Spleen (tissue), 7 donors: Measurements from ENCODE around the gene AKAP13.

Experiments
- POLR2A ChIP-seq, 3 donors: fragments of 450-650 bp; IDR thresholded peaks; one replicate each; pipeline ENCODE4 v1.5.1; 2017; ENCODE audit warnings: antibody characterized with exemption in 3 of 3, mild to moderate bottlenecking in 1 of 3
- TF ChIP-seq, protein P1 (sequence below), 11 experiments: fragments of 200-600 bp in 7 of 11; fragments of 450-650 bp in 4 of 11; sonication (generic) in 4 of 11; IDR thresholded peaks in 8 of 11; conservative IDR thresholded peaks in 3 of 11; 1 replicate in 7 of 11; 2 replicates in 4 of 11; pipeline versions ENCODE4 v1.4.0 to v1.8.0; 2016 to 2021; ENCODE audit warnings: antibody characterized with exemption in 11 of 11, inconsistent platforms in 4 of 11, mild to moderate bottlenecking in 1 of 11
- donor health status: DM: no; HTN: no; CAD: no; lungs with moderate emphysema.
- donor health status: DM: no; HTN: no; CAD: no.
- donor health status: DM: no; HTN: no; CAD: no.

DNA sequence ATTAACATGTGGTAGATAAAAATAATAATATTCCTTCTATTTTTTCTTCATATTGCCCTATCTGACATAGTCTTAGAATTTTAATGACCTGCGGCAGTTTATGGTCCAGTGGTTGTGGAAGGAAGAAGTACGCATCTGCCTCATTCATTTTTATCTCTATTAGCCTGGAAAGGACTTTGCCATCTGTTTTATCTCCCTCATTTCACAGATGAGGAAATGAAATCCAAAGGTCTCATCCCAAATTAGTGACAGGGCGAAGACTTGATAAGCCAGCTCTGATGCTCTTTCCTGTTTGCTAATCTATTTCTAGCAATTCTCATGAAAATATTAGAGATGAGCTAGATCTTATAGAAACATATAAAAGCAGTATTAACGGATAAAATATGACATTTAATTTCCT, 301.0 kb downstream of the AKAP13 start:
- no peak for TF ChIP-seq POLR2A (IDR thresholded peaks at IDR 0.05)
- TF ChIP-seq, protein P1, sequence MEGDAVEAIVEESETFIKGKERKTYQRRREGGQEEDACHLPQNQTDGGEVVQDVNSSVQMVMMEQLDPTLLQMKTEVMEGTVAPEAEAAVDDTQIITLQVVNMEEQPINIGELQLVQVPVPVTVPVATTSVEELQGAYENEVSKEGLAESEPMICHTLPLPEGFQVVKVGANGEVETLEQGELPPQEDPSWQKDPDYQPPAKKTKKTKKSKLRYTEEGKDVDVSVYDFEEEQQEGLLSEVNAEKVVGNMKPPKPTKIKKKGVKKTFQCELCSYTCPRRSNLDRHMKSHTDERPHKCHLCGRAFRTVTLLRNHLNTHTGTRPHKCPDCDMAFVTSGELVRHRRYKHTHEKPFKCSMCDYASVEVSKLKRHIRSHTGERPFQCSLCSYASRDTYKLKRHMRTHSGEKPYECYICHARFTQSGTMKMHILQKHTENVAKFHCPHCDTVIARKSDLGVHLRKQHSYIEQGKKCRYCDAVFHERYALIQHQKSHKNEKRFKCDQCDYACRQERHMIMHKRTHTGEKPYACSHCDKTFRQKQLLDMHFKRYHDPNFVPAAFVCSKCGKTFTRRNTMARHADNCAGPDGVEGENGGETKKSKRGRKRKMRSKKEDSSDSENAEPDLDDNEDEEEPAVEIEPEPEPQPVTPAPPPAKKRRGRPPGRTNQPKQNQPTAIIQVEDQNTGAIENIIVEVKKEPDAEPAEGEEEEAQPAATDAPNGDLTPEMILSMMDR (IDR thresholded peaks at IDR 0.05 in 8 of 11, conservative IDR thresholded peaks at IDR 0.05 in 3 of 11): no peak
